ENCODE measurements around the gene PACS2. TPM values are rescaled to one million over a fixed set of nuclear protein-coding genes. Genes with fewer than 3 reads are reported as not detected.

The PACS2 gene
- total and polyA plus RNA-seq, 2 of the 4 experiments (the other 2 are of a cell fraction), result 15.6 to 32.2 TPM

GRCh38 chr14:105415481-105416428 is 101.2 kb downstream of the PACS2 start (continued):
- TF ChIP-seq RCOR1 (IDR thresholded peaks at IDR 0.05; ENCODE audit: insufficient replicate concordance, low read length), result no peak

GRCh38 chr14:105416671-105417070 is 102.1 kb downstream of the PACS2 start:
- no peak for ATAC-seq (ENCODE audit: low read depth)

More at GRCh38 chr14:105416671-105417070, 102.1 kb downstream of the PACS2 start:
- DNase-seq, result no peak
- in situ Hi-C loops (cut with MboI; ENCODE audit: low sequenced_read_pairs), result no loop called here
- Histone ChIP-seq H2BK120ac (ENCODE audit: low read depth, low read length) (no peak overlapping the region), H4K5ac (ENCODE audit: low read depth, low read length) (no peak overlapping the region), H4K91ac (ENCODE audit: insufficient read depth, low read depth, low read length) (no peak overlapping the region), H2AK9ac (replicated peaks; ENCODE audit: low read depth, low read length, poor library complexity) (no peak overlapping the region), H3K27ac (ENCODE audit: insufficient read depth, low read length) (no peak overlapping the region), H3K14ac (replicated peaks; ENCODE audit: low read depth, low read length) (no peak overlapping the region), H3K9ac (ENCODE audit: low read depth, low read length) (no peak overlapping the region), H2BK20ac (ENCODE audit: low read depth, low read length) (no peak overlapping the region), H3K4me2 (ENCODE audit: low read depth, low read length) (no peak overlapping the region), H3K4me3 (ENCODE audit: insufficient read depth, low read depth, low read length) (no peak overlapping the region), H4K8ac (ENCODE audit: low read depth in 2 of 2, low read length in 2 of 2) (no peak overlapping the region), H2BK15ac (ENCODE audit: low read depth, low read length) (no peak overlapping the region), H3K23ac (ENCODE audit: low read depth, low read length) (no peak overlapping the region; the same call in 1 of the 2 replicates), H3K36me3 (ENCODE audit: control insufficient read depth, insufficient read depth, low read length) (no peaks in the 10 kb centered on the region), H3K4me1 (ENCODE audit: control insufficient read depth, insufficient read depth, low read length) (peaks cover 18% of the 10 kb centered on the region), H3K9me1 (ENCODE audit: insufficient read depth, low read length) (peaks cover 8% of the 10 kb centered on the region; the same call in 1 of the 2 replicates), H4K20me1 (ENCODE audit: insufficient read depth, low read length) (peaks cover 4% of the 10 kb centered on the region), H2AFZ (replicated peaks; ENCODE audit: low read length, poor library complexity) (no peak overlapping the region), H3K9me3 (ENCODE audit: control insufficient read depth, insufficient read depth, low read length) (no peaks in the 10 kb centered on the region), H2BK5ac (ENCODE audit: low read depth, low read length, poor library complexity, severe bottlenecking) (no peak overlapping the region), H2AK5ac (ENCODE audit: low read depth, low read length) (no peak overlapping the region), H3K79me1 (ENCODE audit: low read depth in 1 of 2, low read length in 2 of 2) (peaks cover 4 to 23% of the 10 kb centered on the region in 2 experiments; a peak in 3 of 4 replicates), H3K56ac (ENCODE audit: extremely low read depth, insufficient read depth, low read length) (no peak overlapping the region), H3K4ac (ENCODE audit: low read depth, low read length) (no peak overlapping the region), H3K18ac (ENCODE audit: low read depth, low read length) (no peak overlapping the region), H3K27me3 (ENCODE audit: control insufficient read depth, insufficient read depth, low read length) (no peaks in the 10 kb centered on the region)
- ChIA-PET POLR2A (ENCODE audit: unreplicated experiment) (no interaction called here), CTCF (no interaction called here)
- no TSS peak for BruUV-seq (replicated peaks)
- intact Hi-C loops (cut with micrococcal nuclease), result no loop called here
- TF ChIP-seq SMC3 (IDR thresholded peaks at IDR 0.05; ENCODE audit: low read depth, low read length), result no peak
- TF ChIP-seq RCOR1 (IDR thresholded peaks at IDR 0.05; ENCODE audit: insufficient replicate concordance, low read length), result no peak
- no CpG with 5 or more reads among the region's 11 CpGs for WGBS, 2 experiments (ENCODE audit: extremely low coverage in 2 of 2, insufficient read length in 1 of 2)
- dilution Hi-C loops (cut with HindIII; ENCODE audit: low sequenced_read_pairs, unreplicated experiment), result no loop called here

Data from IMR-90 (cell line).